SIG-M5 (cell line): ENCODE measurements around the gene CCSER1.

Experiments used
- DNase-seq: peaks from one replicate; lab custom pipeline; 2025; lab: John Stamatoyannopoulos, UW

CCSER1 gene

DNA sequence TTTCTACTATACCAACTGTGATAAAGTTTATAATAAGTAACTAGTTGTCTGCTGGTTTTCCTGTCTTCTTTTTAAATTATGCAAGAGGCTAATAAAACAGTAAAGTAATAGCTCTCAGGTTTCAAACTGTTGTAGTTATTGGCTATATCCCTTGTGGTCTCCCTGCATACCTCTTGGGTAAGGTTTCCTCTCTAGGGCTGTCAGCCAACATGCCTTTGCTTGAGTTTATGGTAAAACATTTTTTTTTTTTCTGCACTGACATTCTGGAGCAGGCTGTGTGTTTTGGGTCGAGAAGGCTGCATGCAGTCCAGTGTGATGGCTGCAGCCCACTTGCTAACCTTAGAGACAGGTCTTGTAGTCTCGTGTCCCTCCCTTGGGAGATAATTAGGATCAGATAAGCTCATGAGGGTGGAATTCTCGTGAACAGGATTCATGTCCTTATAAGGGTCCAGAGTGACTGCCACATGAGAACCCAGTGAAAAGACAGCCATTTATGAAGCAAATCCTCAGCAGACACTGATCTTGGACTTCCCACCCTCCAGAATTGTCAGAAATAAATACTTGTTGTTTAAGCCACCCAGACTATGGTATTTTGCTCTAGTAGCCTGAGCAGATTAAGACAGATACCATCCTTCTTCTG, 831.2 kb downstream of the CCSER1 start:
- no peak for DNase-seq

DNA sequence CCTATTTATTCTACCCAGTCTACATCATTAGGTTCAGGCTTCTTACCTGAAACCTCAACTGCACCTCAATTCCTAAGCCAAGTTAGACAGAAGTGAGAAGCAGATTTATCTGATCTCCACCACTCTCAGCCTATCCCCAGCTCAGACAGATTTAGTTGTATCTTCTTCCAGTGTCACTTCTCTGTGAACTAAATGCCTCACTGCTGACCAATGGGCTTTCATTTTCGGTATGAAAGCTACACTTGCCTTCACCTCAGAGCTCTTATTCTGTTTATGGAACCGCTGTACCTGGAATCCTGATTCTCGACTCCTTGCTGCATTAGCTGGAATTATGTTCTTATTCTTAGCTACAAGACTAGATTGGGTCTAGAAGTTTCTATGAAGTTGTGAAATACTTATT, 833.2 kb downstream of the CCSER1 start:
- DNase-seq = no peak

DNA sequence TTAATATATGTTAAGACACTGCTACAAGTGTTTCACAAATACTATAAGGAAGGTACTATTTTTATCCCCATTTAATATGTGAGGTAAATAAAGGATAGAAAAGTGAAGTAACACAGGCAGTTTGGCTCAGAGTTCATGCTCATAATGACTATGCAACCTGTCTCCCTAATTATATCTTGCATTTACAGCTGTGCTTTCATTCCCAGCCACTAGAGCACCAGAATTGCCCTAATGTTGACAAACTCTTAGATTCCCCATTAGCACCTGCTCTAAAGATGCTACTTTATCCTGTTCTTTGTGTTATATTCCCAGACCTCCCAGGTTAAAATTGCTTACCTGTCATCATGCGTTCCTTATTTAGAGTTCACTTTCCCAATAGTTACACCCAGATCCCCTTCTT, 833.6 kb downstream of the CCSER1 start:
- no peak for DNase-seq

DNA sequence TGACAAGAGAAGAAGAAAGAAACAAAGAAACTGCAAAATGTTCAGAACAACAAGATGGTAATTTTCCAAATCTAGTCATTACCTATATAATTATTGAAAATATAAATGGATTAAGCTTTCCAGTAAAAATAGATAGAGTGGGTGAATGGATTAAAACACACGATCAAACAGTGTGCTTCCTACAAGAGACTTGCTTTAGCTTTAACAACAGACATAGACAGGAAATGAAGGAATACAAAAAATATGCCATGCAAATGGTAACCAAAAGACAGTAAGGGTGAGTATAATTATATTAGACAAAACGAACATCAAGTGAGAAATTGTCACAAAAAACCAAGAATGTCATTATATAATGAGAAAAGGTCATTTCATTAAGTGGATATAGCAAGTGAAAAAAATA, 842.8 kb downstream of the CCSER1 start:
- DNase-seq = no peak

DNA sequence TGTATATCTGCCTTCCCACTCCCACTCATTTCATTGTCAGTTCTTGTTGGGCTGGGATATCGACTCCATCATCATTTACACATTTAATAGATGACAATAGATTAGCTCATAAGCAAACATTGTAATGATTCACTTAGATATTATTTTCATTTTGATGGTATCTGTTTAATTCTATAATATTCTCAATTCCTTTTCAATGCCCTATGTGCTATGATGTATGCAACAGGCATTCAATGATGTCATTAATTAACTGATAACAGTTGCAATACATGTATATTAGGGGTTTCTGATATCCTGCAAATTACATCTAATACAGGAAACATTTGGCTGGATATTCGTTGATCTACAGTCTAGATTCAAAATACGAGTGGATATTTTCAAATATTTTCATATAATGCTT, 850.5 kb downstream of the CCSER1 start:
- DNase-seq = no peak

DNA sequence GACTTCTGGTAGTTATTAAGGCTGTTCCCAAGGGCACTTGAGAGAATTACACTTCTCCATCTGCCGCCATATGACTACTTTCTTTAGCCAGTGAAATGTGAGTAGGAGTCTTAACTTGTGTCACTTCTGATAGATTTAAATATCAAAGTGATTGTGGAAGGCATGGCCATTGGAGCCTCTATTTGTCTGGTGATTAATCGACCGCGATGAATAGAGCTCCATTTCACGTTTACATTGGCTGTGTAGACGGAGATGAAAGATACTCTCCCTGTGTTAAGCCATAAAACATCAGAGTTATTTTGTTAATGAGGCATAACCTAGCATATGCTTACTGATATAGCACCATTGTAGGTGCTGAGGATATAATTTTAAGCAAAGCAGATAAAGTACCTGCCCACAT, 852.4 kb downstream of the CCSER1 start:
- DNase-seq = no peak

DNA sequence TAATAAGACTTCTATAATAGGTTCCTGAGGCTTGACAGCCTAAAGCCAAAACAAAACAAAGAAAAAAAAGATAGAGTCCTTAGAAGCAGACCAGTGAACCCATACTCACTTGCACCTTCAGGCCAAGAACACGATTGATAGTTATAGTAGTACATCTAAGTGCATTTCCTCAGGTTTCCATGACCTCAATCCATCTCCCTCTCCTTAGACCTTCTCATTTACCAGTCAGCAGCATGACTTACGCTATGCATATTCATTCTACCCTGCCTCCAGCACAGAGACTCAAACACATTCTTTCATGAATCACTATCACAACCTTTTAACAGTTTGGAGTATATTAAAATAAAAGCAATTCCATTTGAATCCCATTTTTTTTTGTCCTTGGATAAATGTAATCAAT, 855.6 kb downstream of the CCSER1 start:
- DNase-seq = no peak

DNA sequence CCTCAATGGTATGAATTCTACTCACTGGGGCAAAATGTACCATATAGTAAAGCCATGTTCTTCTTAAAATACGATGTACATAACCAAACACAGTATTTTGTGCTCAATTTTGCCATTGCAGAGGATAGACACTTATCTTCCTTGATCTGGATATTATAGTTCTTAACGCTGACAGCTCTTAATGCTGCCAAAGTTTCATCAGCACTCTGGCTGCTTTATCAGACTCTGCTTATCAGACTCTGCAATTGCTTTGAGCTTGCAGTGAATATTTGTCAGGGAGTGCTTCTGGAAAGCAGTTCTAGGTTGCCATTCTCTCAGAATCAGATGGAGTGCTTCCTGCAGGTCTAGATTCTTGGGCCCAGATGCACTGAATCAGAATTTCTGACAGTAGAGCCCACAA, 863.1 kb downstream of the CCSER1 start:
- no peak for DNase-seq

DNA sequence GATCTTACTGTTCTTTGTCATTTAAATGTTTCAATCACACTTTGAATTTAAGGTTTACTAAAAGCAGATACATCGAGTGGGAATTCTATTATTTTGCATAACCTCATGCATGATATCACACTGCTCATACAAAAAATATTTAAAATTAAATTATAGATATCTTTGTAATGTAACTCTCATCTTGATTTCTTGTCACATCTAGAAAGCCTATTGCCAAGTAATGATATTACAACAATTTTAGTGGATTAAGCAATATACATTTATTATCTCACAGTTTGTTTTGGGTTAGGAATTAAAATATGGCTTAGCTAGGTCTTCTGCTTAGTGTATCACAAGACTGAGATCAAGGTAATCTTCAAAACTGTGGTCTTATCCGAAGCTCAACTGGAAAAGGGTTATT, 865.0 kb downstream of the CCSER1 start:
- no peak for DNase-seq

DNA sequence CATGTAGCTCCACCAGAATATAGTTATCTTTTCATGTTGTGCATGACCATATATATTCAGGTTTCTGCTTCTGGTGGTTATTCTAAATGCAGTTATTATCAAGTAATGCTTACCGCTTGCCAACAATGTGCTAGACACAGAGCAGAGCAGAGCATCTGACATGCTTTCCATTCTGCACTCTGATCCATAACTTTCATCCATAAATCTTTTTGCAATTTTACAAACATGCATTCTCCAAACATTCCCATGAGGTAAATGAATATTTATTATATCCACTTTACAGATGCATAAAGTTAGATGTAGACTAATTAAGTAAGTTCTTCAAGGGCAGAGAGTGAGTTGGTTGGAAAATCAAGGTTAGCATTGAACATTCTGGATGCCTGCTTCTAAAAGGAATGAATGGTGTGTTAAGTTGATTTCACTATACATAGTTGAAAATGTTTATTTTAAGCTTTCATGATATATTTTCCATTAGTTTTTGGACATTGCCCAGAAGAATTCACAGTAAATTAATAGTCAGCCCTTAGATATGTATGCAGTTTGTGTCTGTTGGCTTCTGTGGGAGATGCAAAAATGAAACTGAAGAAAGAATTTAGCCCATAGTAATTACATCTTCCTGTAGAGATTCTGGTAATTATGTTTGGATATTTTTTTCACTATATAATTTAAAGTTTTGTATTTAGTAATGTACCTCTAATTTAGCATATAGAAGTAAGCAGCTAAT, 867.8 kb downstream of the CCSER1 start:
- no peak for DNase-seq

DNA sequence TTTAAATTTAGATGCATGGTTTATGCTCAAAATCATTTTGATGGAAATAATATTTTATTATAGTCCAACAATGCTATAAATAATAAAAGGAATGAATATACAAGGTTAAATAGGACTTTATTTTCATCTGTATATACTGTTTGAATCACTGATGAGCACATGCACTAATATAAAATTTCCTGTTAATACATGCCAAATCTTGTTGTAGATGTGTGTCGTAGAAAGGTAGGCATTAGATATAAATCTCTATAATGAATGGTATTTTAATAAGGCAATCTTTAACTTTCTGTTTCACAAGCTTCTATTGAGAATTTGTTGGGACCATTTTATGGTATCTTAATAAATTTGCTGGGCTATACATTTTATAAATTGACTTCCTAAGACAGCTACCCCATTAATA, 868.8 kb downstream of the CCSER1 start:
- no peak for DNase-seq

DNA sequence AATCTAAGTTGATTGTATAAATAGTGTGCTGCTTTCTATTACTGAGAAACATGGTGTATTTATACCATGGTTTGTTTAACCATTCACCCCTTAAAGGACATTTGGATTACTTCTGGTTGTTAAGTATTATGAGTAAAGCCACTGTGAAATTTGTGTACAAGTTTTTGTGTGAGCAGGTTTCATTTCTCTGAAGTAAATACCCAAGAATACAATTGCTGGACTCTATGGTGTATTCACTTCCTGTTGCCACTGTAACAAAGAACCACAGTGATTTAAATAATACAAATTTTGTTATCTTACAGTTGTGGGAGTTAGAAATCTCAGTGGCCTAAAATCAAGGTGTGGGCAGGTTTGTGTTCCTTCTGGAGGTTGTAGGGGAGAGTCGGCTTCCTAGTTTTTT, 869.6 kb downstream of the CCSER1 start:
- no peak for DNase-seq

DNA sequence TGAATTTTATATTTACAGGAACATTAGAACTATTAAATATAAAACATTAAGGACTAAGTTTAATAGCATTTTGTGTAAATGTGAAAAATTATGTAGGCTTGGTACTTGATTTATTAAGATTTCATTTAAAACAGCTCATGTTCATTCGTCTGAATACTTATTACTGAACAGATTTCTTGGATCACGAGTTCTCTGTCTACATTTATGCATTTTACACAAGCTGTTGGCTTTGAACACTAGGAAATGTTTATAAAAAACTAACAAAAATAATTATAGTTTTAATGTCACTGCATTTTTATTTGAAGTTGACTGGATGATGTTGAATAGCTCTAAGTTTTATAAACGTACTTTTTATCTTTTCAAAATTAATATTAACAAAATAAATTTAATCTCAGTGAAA, 888.7 kb downstream of the CCSER1 start:
- no peak for DNase-seq

DNA sequence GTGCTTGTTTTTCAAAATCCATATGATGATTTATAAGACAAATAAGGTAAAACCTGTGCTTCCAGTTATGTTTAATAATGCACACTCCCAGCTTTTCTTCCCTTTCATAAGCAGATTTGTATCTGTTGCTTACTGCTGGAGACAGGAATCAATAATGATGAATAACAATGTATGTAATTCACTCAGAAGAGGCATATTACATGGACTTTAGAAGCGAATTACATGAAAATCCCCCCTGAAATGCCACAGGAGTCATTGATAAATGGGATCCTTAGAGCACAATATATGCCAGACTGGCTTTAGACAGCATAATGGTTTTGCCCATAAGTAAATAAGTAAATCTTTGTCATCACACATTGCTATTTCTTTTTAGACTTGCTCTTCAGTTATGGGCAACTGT, 892.3 kb downstream of the CCSER1 start:
- DNase-seq = no peak

DNA sequence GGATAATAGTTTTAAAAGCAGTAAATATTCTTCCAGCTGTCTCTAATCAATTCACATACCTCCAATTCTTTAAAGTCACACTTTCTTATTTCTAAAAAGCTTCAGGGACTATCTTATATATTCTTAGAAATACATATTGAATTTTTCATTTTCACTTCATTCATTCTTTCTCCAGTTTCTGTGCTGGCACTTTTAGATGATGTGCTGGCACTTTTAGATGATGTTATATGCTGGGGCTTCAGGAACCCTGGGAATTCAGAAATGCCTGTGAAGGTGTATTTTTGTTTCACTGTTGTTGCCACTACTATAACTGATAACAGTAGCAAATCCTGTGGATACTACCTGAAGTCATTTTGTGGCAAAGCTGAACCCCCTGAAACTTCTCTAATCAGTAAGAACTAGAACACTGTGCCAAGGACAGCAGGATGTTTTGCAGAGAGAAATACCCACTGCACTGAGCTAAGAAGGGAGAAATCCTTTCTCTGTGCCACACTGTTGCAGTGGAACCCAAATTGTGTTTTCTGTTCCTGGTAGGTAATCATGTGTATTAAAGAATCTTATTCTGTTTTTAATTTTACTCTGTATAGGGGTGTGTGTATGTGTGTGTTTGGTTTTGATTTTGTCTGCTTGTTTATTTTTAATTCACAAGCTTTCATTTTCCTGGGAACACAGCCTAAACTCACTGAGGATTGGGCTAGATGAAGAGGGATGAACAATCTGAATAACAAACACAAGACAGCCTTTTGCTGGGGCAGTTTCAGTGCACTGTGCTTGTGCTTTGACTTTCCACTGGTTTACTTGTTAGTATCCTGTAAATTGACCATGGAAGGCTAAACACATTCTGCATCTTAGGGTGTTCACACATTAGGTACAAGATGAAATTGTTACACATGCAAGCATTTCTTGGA, 898.3 kb downstream of the CCSER1 start:
- no peak for DNase-seq

DNA sequence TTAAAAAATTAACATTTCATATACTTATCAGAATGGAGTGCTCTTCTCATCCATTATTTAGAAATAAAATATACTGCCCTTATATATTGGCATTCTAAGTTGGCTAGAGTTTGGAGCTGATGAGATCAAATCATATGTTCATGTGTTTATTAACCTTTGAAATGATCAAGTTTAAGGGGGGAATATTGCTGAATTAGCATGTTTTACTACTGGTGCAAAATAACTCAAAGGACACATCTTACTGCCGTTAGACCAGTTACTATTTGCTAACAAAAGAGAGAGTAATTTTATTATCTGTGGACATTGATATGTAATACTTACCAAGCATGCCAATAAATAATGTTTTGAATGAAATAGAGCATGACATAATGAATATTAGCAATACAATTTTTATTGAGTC, 901.0 kb downstream of the CCSER1 start:
- DNase-seq = no peak

DNA sequence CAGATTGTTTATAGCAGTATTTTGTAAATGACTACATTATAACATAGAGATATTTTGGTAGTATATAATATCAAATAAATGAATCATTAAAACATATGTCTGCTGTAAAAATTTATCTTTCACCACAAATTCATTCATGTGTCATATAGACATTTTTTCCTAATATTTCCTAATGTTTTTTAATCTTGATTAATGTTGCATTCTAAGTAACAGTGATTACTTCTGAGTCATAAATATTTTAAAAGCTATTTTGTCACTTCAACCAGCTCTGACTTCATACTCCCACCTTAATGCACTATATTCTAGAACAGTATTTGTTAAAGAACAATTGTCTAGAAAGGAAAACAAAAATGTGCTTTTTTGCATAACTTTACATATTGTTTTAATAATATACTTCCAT, 904.6 kb downstream of the CCSER1 start:
- no peak for DNase-seq

DNA sequence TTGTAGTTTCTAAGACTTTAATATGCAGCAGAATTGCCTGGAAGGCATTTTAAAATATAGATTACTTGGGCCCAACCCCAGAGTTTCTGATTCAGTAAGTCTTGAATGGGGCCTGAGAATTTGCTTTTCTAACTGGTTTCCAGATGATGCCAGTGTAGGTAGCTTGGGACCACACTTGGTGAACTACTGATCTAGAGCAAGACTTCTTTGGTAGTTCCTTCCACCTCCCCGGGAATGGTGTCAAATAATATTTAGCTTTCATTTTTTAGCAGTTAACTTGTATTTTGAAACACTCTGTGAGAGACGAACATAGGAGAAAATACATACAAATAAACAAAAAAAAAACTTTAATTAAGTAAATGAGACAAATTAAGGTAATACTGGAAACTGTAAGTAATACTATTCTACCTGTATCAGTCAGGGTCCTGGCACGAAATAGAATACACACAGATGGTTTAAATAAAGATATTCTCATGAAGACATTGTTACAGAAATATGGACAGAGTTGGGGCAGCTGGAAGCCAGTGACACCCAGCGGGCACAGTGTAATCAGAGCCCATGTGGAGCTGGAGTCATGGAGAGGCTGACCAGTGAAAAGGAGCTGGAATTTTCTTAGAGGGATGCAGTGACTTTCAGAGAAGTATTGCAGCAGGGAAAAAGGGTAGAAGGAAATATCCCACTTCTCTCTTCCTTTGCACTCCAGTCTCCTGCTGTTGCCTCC, 905.7 kb downstream of the CCSER1 start:
- no peak for DNase-seq

DNA sequence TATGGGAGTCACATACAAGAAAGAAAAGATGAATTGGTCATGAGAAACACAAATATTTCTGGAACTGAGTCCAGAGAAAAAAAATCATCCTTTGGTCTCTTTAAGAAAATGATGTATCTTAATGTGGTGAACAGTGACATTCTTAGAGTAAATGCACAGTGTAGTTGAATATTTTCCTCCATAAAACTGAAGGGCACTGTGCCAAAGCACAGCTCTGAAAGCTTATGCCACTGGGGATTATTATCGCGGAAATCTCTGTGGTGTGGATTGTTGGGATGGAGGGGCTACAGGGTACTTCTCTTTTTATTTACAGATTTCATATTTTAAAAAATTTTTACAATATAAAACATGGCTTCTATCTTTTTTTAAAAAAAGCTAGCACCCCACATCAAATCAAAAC, 908.1 kb downstream of the CCSER1 start:
- no peak for DNase-seq

DNA sequence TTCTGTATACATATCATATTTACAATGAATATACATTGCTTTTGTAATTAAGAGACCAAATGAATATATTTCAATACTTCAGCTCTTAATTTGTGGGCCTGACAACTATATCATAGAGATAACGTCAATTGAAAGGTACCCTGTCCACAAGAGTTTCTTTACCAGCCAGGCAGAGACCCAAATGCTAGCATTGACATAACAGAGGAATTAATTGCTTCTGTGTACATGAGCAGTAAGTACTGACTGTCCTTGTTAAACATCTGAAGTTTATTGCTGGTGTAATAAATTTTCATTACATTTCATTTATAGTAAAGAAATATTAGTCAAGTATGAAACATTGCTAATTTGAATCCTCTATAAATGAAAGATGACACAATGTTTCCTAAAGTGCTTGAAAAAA, 910.8 kb downstream of the CCSER1 start:
- no peak for DNase-seq

DNA sequence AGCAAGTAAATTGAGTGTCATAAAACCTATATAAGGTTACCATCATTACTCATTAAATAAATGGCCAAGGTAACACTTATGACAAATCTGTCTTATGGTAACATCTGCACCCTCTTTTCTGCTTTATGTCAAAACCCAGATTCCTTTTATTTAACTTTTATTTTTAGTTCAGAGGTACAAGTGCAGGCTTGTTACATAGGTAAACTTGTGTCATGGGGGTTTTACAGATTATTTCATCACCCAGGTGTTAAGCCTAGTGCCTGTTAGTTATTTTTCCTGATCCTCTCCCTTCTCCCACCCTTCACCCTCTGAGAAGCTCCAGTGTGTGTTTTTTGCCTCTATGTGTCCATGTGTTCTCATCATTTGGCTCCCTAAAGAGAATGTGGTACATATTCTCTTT, 930.7 kb downstream of the CCSER1 start:
- no peak for DNase-seq

DNA sequence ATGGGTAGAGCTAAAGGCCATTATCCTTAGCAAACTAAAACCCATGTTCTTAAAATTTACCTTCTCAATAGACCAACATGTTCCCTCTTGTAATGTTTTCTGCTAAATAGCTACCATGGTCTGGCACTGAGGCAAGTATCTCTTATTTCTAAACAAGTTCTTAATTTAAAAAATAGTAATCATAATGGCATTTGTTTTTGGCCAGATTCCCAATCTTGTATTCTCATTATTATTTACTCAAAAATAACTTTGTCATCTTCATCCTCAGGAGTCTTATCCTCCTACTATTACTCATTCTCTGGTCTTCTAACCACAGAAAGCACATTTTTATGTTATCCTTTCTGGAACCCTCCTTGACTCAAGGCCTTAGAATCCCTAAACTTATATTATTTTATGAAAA, 931.2 kb downstream of the CCSER1 start:
- no peak for DNase-seq
